Left renal pelvis (tissue), 4 donors: ENCODE results near the gene LCORL. TPM values are rescaled to one million over a fixed set of nuclear protein-coding genes. Genes with fewer than 3 reads are reported as not detected.

Source experiments
- polyA plus RNA-seq, 4 donors: library from polyadenylated mRNA; unstranded; fragments of 120-200 nt; gene quantifications; one replicate each; pipeline ENCODE4 v1.2.1, GENCODE V29; 2013; ENCODE audit not compliant: insufficient read length in 4 of 4

LCORL gene
- polyA plus RNA-seq, 4 donors: 13.6 to 35.4 (median 29.6) TPM

Other genes starting within 250 kb of the LCORL start
- gene FAM184B, start 240.1 kb downstream of the LCORL start, polyA plus RNA-seq: under 1 TPM; 0.30 to 0.85 (median 0.51) TPM
- gene DCAF16, start 211.0 kb downstream of the LCORL start, polyA plus RNA-seq: 10 to 100 TPM; 51.3 to 68.4 (median 52.8) TPM
- 10 to 100 TPM; 26.7 to 33.6 (median 28.2) TPM for gene NCAPG, start 210.8 kb downstream of the LCORL start, polyA plus RNA-seq